ENCODE measurements around the gene AKAP13. TPM values are rescaled to one million over a fixed set of nuclear protein-coding genes. Genes with fewer than 3 reads are reported as not detected.
A peak's percentile ranks its signal among the peaks of the same experiment; 100 is the strongest.

Gene AKAP13
- total and polyA plus RNA-seq, 5 donors from 2014 or later = 106 to 482 (median 112) TPM

GRCh38 chr15:85693277-85693676 lies 312.9 kb downstream of the AKAP13 start:
- Mint-ChIP-seq H3K36me3 (peaks cover 36% of the 10 kb centered on the region), H3K4me1 (peaks cover 42 to 79% (median 55%) of the 10 kb centered on the region in 4 donors), H3K4me3 (peak overlapping the region; percentile 93 to 98 (median 96)), H3K27ac (peak overlapping the region; percentile 88 to 98 (median 90)), H3K9me3 (peaks cover 0 to 1% (median 0%) of the 10 kb centered on the region in 7 donors), H3K27me3 (no peaks in the 10 kb centered on the region)
- H3K27ac ChIP-seq (ENCODE audit: insufficient read depth, low read length, poor library complexity, severe bottlenecking) = peak overlapping the region; percentile 91
- DNase-seq (no peak), ATAC-seq (ENCODE audit: low read depth in 2 of 2) (no peak)
- peaks cover 60% of the 10 kb centered on the region for H3K4me1 ChIP-seq (ENCODE audit: control insufficient read depth, insufficient read depth, low read length, poor library complexity, severe bottlenecking)
- H3K4me3 ChIP-seq (ENCODE audit: low read depth, low read length) = peak overlapping the region; percentile 100
- H3K9me3 ChIP-seq (ENCODE audit: control insufficient read depth in 2 of 2, low read length in 2 of 2) = no peaks in the 10 kb centered on the region
- peaks cover 47% of the 10 kb centered on the region for H3K36me3 ChIP-seq (ENCODE audit: control insufficient read depth, insufficient read depth, low read length)
- H3K27me3 ChIP-seq (ENCODE audit: control insufficient read depth, insufficient read depth, low read length) = no peaks in the 10 kb centered on the region

DNA sequence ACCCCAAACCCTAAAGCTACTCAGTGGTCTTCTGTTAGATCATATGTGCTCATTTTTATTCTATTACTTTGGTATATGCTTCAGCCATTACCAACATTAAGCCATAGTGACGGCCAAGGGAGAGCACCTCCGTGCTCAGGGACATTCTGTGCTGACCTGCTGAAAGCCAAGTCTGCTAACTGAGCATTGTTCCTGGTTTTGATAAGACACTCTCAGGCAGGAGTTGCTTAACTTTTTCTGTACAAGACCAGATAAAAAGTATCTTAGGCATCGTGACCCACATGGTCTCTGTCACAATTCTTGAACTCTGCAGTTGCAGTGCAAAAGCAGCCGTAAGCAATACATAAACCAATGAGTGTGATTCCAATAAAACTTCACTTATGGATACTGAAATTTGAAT lies 313.7 kb downstream of the AKAP13 start:
- Histone ChIP-seq H3K27me3 (ENCODE audit: control insufficient read depth, insufficient read depth, low read length) (no peaks in the 10 kb centered on the region), H3K9me3 (ENCODE audit: control insufficient read depth in 2 of 2, low read length in 2 of 2) (no peaks in the 10 kb centered on the region), H3K27ac (ENCODE audit: insufficient read depth, low read length, poor library complexity, severe bottlenecking) (peak overlapping the region; percentile 91), H3K4me1 (ENCODE audit: control insufficient read depth, insufficient read depth, low read length, poor library complexity, severe bottlenecking) (peaks cover 55% of the 10 kb centered on the region), H3K36me3 (ENCODE audit: control insufficient read depth, insufficient read depth, low read length) (peaks cover 50% of the 10 kb centered on the region), H3K4me3 (ENCODE audit: low read depth, low read length) (peak overlapping the region; percentile 100)
- H3K27ac Mint-ChIP-seq = peak overlapping the region in 2 of 3 donors; percentile 90 to 98
- no peaks in the 10 kb centered on the region for H3K27me3 Mint-ChIP-seq
- peaks cover 0 to 1% (median 0%) of the 10 kb centered on the region in 7 donors for H3K9me3 Mint-ChIP-seq
- DNase-seq = no peak
- peaks cover 35 to 74% (median 48%) of the 10 kb centered on the region in 4 donors for H3K4me1 Mint-ChIP-seq
- H3K36me3 Mint-ChIP-seq = peaks cover 36% of the 10 kb centered on the region
- H3K4me3 Mint-ChIP-seq = peak overlapping the region in 2 of 4 donors; percentile 93 to 98
- no peak for ATAC-seq (ENCODE audit: low read depth in 2 of 2)

DNA sequence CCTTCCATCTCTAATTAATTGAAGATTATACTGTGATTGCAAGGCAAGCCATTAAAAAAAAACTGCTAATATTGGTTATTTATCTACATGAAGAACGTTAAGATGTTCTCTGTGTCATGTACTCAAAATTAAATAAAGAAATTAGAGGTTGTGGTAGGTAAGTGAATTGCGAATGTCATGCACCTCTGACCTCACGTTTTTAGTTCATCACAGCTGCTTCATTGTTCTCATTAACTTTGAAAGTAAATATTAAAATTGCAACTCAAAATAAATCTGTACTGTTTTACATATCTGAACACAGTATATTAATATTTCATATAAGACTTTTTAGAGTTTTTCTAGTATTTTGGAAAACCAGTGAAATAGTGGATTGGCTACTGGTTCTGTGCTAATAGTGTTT lies 320.4 kb downstream of the AKAP13 start:
- peaks cover 41 to 83% (median 60%) of the 10 kb centered on the region in 4 donors for H3K4me1 Mint-ChIP-seq
- peak overlapping the region in 3 of 4 donors; percentile 36 to 63 (median 44) for H3K4me3 Mint-ChIP-seq
- no peak for ATAC-seq (ENCODE audit: low read depth in 2 of 2)

DNA sequence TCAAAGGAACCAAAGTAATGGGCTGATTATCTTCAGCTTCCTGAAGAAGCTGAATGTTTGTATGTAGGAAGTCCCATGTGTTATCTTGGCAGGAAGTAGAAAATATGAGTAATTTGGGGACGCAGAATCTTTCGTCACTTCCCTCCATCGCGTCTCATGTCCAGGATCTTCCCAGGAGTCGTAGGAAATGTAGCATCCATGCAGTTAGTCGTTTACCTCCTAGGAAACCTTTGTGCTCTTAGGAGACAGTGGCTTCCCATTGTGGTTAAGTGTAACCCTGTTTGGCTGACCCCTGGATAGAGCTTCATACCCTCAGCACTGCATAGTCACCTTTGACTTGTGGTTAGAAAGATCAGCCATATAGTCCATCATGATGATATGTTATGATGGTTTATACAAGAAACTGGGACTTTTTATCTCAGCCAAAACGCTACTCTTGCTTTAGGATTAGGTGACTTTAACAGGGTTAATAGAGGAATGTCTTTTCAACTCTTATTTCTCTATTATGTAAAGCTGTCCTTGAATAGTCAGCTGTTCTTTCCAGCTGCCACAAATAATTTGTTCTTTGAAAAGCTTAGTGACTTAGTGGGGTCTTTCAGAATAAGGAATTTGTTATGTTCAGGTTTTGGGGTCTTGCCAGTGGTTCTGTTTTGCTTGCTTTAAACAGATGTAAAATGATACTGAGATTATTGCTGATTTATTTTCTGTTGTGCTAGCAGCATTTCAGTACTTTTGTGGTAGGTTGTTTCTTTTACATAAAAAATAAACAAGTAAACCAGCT lies 322.1 kb downstream of the AKAP13 start:
- Mint-ChIP-seq H3K36me3 (peaks cover 17% of the 10 kb centered on the region), H3K4me3 (peak overlapping the region; percentile 64 to 81 (median 78)), H3K27me3 (no peaks in the 10 kb centered on the region), H3K27ac (peak overlapping the region; percentile 92 to 95 (median 92)), H3K4me1 (peaks cover 50 to 86% (median 69%) of the 10 kb centered on the region in 4 donors), H3K9me3 (no peaks in the 10 kb centered on the region)
- Histone ChIP-seq H3K9me3 (ENCODE audit: control insufficient read depth in 2 of 2, low read length in 2 of 2) (no peaks in the 10 kb centered on the region), H3K27ac (ENCODE audit: insufficient read depth, low read length, poor library complexity, severe bottlenecking) (peak overlapping the region; percentile 87), H3K4me3 (ENCODE audit: low read depth, low read length) (peak overlapping the region; percentile 83), H3K4me1 (ENCODE audit: control insufficient read depth, insufficient read depth, low read length, poor library complexity, severe bottlenecking) (peaks cover 70% of the 10 kb centered on the region), H3K36me3 (ENCODE audit: control insufficient read depth, insufficient read depth, low read length) (peaks cover 26% of the 10 kb centered on the region), H3K27me3 (ENCODE audit: control insufficient read depth, insufficient read depth, low read length) (no peaks in the 10 kb centered on the region)
- ATAC-seq (ENCODE audit: low read depth in 2 of 2) (peak; percentile 27 to 40), DNase-seq (peak in 2 of 3 donors; percentile 31 to 60)

More for the DNA sequence above, 320.4 kb downstream of the AKAP13 start:
- H3K9me3 ChIP-seq (ENCODE audit: control insufficient read depth in 2 of 2, low read length in 2 of 2) = no peaks in the 10 kb centered on the region
- peaks cover 52% of the 10 kb centered on the region for H3K4me1 ChIP-seq (ENCODE audit: control insufficient read depth, insufficient read depth, low read length, poor library complexity, severe bottlenecking)
- H3K27me3 ChIP-seq (ENCODE audit: control insufficient read depth, insufficient read depth, low read length) = no peaks in the 10 kb centered on the region
- no peaks in the 10 kb centered on the region for H3K9me3 Mint-ChIP-seq
- peak overlapping the region; percentile 75 to 95 (median 92) for H3K27ac Mint-ChIP-seq
- H3K27me3 Mint-ChIP-seq = no peaks in the 10 kb centered on the region
- H3K4me3 ChIP-seq (ENCODE audit: low read depth, low read length) = no peak overlapping the region
- H3K36me3 ChIP-seq (ENCODE audit: control insufficient read depth, insufficient read depth, low read length) = peaks cover 42% of the 10 kb centered on the region
- H3K27ac ChIP-seq (ENCODE audit: insufficient read depth, low read length, poor library complexity, severe bottlenecking) = peak overlapping the region; percentile 50
- H3K36me3 Mint-ChIP-seq = peaks cover 20% of the 10 kb centered on the region
- no peak for DNase-seq

- H3K27ac ChIP-seq (ENCODE audit: insufficient read depth, low read length, poor library complexity, severe bottlenecking) = peak overlapping the region; percentile 87
- Mint-ChIP-seq H3K9me3 (no peaks in the 10 kb centered on the region), H3K4me3 (peak overlapping the region; percentile 70 to 89 (median 76)), H3K36me3 (peaks cover 28% of the 10 kb centered on the region), H3K4me1 (peaks cover 52 to 93% (median 75%) of the 10 kb centered on the region in 4 donors), H3K27ac (peak overlapping the region; percentile 87 to 93 (median 92)), H3K27me3 (no peaks in the 10 kb centered on the region)
- H3K9me3 ChIP-seq (ENCODE audit: control insufficient read depth in 2 of 2, low read length in 2 of 2) = no peaks in the 10 kb centered on the region
- peaks cover 82% of the 10 kb centered on the region for H3K4me1 ChIP-seq (ENCODE audit: control insufficient read depth, insufficient read depth, low read length, poor library complexity, severe bottlenecking)
- peak; percentile 15 to 21 for ATAC-seq (ENCODE audit: low read depth in 2 of 2)
- no peaks in the 10 kb centered on the region for H3K27me3 ChIP-seq (ENCODE audit: control insufficient read depth, insufficient read depth, low read length)
- peak overlapping the region; percentile 89 for H3K4me3 ChIP-seq (ENCODE audit: low read depth, low read length)
- DNase-seq = peak in 1 of 3 donors; percentile 44
- H3K36me3 ChIP-seq (ENCODE audit: control insufficient read depth, insufficient read depth, low read length) = peaks cover 24% of the 10 kb centered on the region
Observed at GRCh38 chr15:85704066-85704465, 323.7 kb downstream of the AKAP13 start.

DNA sequence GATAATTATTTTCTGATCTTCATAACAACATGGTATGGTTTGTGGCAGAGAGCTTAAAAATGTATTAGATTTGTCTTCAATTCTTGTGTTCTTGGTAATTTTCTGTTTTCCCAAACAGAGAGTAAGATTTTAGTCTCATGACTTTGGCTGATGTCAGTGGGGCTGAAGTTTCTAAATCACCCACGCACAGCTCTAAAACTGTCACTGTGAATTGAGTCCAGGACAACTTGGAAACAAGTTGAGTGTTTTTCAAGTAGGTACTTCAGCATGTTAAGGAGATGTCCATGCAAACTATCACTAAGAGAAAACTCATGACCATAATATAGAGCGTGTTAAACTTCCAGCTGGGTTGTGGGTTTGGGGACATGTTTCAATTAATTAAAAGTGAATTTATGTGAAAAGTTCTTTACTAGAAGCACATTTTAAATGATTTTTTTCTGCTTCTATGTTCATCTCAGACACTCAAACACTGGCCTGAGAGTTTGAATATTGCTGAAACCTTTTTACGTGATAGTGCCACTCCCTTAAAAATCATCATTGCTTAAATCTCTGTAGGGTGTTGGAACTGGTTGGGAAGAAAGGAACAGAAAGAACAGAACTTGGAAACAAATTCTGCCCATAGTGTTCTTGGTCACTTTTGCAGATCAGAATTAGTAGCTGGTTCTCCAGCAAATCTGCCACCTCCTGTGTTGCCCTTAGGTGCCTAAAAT lies 324.5 kb downstream of the AKAP13 start:
- Mint-ChIP-seq H3K36me3 (peaks cover 31% of the 10 kb centered on the region), H3K4me1 (peaks cover 52 to 90% (median 72%) of the 10 kb centered on the region in 4 donors), H3K9me3 (no peaks in the 10 kb centered on the region), H3K27ac (peak overlapping the region; percentile 87 to 93 (median 92)), H3K4me3 (peak overlapping the region; percentile 70 to 89 (median 76)), H3K27me3 (no peaks in the 10 kb centered on the region)
- no peak for ATAC-seq (ENCODE audit: low read depth in 2 of 2)
- Histone ChIP-seq H3K4me3 (ENCODE audit: low read depth, low read length) (peak overlapping the region; percentile 89), H3K27ac (ENCODE audit: insufficient read depth, low read length, poor library complexity, severe bottlenecking) (peak overlapping the region; percentile 87), H3K9me3 (ENCODE audit: control insufficient read depth in 2 of 2, low read length in 2 of 2) (no peaks in the 10 kb centered on the region), H3K27me3 (ENCODE audit: control insufficient read depth, insufficient read depth, low read length) (no peaks in the 10 kb centered on the region), H3K36me3 (ENCODE audit: control insufficient read depth, insufficient read depth, low read length) (peaks cover 27% of the 10 kb centered on the region), H3K4me1 (ENCODE audit: control insufficient read depth, insufficient read depth, low read length, poor library complexity, severe bottlenecking) (peaks cover 84% of the 10 kb centered on the region)
- DNase-seq = no peak

- ATAC-seq (ENCODE audit: low read depth in 2 of 2) = peak; percentile 66 to 71
- peak overlapping the region; percentile 70 to 85 (median 82) for H3K4me3 Mint-ChIP-seq
- Histone ChIP-seq H3K4me1 (ENCODE audit: control insufficient read depth, insufficient read depth, low read length, poor library complexity, severe bottlenecking) (peaks cover 78% of the 10 kb centered on the region), H3K9me3 (ENCODE audit: control insufficient read depth in 2 of 2, low read length in 2 of 2) (no peaks in the 10 kb centered on the region), H3K36me3 (ENCODE audit: control insufficient read depth, insufficient read depth, low read length) (peaks cover 40% of the 10 kb centered on the region), H3K27ac (ENCODE audit: insufficient read depth, low read length, poor library complexity, severe bottlenecking) (peak overlapping the region; percentile 87), H3K27me3 (ENCODE audit: control insufficient read depth, insufficient read depth, low read length) (no peaks in the 10 kb centered on the region), H3K4me3 (ENCODE audit: low read depth, low read length) (peak overlapping the region; percentile 89)
- H3K36me3 Mint-ChIP-seq = peaks cover 42% of the 10 kb centered on the region
- H3K27ac Mint-ChIP-seq = peak overlapping the region; percentile 93 to 99 (median 98)
- no peaks in the 10 kb centered on the region for H3K9me3 Mint-ChIP-seq
- DNase-seq = peak; percentile 26 to 71 (median 61)
- H3K27me3 Mint-ChIP-seq = no peaks in the 10 kb centered on the region
- H3K4me1 Mint-ChIP-seq = peaks cover 51 to 91% (median 72%) of the 10 kb centered on the region in 4 donors
Observed at GRCh38 chr15:85706779-85707518, 326.5 kb downstream of the AKAP13 start.
